ENCODE data around the gene NAGK.
"Not testable (repeated sequence)": the region's sequence is repeated elsewhere in the genome, so short reads cannot be mapped to it uniquely, and the experiment has no call there.

NAGK gene

DNA sequence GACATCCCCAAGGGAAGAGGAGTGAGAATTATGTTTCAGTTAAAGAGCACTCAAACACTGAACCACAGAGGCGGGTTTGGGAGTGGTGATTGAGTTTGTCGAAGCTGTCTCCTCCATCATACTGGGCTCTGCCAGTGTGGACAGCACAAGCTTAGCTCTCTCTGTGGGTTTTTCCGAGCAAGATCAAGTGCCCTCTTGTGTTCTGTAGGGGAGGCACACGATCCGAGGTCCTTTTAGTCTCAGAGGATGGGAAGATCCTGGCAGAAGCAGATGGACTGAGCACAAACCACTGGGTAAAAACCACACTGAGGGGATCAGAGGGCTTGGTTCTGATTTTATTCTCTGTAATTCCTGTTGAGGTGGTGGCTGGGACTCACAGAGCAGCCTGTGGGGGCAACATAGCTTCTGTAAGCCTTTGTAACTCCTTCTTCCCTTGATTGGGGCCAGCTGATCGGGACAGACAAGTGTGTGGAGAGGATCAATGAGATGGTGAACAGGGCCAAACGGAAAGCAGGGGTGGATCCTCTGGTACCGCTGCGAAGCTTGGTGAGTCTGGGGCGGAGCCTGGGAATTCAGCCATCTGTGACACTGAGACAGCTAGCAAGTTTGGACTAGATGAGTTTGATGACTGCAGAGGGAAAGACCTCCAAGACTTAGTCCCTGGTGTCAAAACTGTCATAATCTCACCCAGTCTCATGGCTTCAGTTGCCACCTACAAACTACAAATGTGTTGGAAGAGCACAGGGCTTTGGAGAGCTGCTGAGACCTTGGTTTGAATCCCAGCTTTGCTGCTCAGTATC lies 2.0 kb downstream of the NAGK start:
- DNase-seq: no peak

GRCh38 chr2:71071681-71072398 lies 3.4 kb downstream of the NAGK start:
- DNase-seq: peak; percentile 70 to 71

- no peak for DNase-seq
Measured at GRCh38 chr2:71072492-71072891, 4.0 kb downstream of the NAGK start.

DNA sequence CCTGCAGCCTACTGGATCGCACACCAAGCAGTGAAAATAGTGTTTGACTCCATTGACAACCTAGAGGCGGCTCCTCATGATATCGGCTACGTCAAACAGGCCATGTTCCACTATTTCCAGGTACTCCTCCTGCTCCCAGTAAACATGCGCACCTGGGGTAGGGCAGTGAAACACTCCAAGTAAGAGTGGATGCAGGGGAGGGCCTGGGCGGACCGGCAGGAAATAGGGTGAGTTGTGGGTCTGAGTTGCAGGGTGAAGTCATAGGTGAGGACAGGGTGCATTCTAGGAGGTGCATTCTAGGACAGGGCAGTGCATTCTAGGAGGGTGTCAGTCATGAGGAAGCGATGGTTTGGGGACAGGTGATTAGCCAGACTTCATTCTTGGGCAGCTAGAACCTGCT lies 5.0 kb downstream of the NAGK start:
- DNase-seq: no peak

DNA sequence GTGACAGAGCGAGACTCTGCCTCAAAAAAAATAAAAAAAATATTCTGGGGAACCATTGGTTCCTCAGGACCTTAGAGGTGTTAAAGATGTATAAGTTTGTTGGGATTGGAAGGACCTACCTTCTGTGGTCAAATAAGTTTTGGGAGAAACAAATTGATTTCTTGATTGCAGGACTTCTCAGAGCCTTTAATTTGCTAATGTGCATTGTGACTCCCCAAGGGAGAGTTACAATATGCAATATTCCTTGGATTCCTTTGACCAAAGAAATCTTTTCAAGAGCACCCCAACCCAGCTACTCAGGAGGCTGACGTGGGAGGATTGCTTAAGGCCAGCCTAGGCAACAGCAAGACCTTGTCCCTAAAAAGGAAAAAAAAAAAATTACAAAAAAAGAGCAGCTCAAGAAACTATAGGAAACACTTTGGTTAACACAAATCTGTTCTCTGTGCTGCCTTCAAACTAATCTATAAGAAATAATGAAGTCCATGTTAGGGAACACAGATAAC lies 6.5 kb downstream of the NAGK start:
- no peak for DNase-seq

- DNase-seq: no peak
Measured at GRCh38 chr2:71078624-71079023, 10.2 kb downstream of the NAGK start.

GRCh38 chr2:71082402-71083252 lies 14.2 kb downstream of the NAGK start:
- no peak for DNase-seq

DNA sequence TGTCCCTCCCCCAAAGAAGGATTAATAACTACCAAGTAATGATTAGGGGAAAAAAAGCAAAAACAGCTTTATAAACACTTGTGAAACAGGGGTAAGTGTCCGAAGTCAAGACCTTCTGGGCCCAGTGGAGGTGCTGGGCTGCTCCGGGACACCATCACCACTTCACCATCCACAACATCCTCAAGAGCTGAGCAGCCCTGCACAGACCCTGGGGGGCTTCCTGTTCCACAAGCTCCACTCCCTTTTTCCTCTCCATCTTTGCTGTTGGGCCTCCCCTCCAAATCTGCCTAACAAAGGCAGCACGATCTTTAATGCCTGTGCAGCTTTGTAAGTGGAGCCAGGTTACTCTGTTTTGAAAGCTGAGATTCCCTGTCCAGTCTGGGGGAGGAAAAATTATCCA lies 14.8 kb downstream of the NAGK start:
- DNase-seq: not testable (repeated sequence)

GRCh38 chr2:71083752-71084312 lies 15.4 kb downstream of the NAGK start:
- DNase-seq: not testable (repeated sequence)

- DNase-seq: not testable (repeated sequence)
Measured at GRCh38 chr2:71085325-71086003, 17.0 kb downstream of the NAGK start.

DNA sequence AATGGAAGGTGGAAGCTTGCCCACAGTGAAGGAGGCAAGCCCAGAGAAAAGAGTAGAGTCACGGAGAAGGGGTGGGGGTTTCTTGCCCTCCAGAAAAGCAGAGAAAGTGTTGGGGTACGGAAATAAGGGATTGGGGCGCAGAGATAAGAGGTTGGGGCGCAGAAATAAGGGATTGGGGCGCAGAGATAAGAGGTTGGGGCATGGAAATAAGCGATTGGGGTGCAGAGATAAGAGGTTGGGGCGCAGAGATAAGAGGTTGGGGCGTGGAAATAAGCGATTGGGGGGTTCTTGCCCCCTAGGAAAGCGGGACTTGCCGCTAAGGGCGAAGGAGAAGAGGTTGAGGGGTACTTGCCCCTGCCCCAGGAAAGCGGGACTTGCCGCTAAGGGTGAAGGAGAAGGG lies 21.0 kb downstream of the NAGK start:
- DNase-seq: not testable (repeated sequence)

DNA sequence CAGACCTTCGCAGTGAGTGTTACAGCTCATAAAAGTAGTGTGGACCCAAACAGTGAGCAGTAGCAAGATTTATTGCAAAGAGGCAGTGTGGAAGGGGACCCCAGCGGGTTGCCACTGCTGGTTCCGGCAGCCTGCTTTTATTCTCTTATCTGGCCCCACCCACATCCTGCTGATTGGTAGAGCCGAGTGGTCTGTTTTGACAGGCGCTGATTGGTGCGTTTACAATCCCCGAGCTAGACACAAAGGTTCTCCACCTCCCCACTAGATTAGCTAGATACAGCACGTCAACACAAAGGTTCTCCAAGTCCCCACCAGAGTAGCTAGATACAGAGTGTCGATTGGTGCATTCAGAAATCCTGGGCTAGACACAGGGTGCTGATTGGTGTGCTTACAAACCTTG lies 23.4 kb downstream of the NAGK start:
- DNase-seq: not testable (repeated sequence)

DNA sequence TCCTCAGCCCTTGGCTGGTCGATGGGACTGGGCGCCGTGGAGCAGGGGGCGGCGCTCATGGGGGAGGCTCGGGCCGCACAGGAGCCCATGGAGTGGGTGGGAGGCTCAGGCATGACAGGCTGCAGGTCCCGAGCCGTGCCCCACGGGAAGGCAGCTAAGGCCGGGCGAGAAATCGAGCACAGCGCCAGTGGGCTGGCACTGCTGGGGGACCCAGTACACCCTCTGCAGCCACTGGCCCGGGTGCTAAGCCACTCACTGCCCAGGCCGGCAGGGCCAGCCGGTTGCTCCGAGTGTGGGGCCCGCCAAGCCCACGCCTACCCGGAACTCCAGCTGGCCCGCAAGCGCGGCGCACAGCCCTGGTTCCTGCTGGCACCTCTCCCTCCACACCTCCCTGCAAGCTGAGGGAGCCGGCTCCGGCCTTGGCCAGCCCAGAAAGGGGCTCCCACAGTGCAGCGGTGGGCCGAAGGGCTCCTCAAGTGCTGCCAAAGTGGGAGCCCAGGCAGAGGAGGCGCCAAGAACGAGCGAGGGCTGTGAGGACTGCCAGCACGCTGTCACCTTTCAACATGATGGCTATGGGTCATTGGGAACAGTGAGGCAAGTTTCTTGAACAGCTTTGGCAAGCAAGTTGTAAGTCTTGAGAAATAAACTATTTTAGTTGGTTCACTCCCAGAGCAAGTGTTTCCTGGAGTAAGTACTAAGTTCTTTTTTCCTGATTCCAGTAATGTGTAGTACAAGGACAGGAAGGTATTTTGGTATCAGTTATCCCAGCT lies 24.2 kb downstream of the NAGK start:
- DNase-seq: not testable (repeated sequence)

GRCh38 chr2:71100195-71100964 lies 31.9 kb downstream of the NAGK start:
- DNase-seq: peak; percentile 37 to 52

DNA sequence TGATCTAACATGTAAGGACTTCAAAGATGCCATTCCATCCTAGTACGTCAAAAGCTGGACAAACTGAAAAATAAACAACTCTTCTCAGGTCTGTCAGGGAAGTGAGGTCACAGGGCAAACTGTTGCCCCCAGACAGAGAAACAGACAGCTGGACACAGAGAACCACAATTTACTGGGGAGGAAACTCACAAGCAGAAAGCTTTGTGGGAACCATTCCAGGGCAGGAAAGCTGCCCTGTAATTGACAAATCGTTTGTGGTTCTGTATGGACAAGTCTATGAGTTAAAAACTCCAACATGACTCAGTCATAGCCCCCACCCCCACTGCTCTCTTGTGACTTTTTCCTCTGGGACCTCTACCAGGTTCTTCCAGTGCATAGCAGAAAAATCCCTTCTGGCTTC lies 33.2 kb downstream of the NAGK start:
- DNase-seq: no peak

DNA sequence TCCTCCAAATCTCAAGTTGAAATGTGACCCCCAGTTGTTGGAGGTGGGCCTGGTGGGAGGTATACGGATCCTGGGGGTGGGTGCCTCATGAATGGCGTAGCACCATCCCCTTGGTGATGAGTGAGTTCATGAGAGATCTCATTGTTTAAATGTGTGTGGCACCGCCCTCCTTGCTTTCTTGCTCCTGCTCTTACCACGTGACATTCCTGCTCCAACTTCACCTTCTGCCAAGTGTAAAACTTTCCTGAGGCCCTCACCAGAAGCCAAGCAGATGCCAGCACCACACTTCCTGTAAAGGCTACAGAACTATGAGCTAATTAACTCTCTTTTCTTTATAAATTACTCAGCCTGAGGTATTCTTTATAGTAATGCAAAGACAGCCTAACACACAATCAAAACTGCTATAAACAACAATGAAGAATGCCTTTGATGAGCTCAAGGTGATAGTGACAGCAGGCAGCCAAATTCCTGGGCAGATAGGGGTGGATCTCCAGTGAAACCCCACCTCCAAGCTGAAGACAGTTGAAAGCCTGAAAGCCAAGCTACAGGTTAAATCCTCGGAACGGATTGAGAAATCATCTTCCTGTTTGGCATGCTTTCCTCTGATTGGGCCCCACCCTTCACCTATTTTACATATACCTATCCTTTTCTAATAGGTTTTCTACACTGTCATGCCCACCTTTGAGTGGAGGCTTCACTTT lies 34.7 kb downstream of the NAGK start:
- no peak for DNase-seq

DNA sequence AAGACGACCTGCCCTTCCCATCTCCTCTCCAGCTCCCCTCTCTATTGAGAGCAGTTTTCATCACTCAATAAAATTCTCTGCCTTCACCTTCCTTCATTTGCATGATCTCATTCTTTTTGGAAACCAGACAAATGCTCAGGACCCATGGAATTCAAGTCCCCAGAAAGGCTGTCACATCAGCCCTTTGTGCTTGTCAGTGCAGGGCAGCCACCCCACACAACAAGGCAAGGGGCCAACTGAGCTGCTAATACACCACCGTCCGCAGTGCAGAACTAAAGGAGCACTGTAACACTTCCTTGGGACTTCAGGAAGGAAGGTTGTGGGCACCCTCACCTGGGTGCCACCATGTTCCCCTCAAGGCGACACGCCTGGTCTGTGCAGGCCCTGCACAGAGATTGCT lies 35.4 kb downstream of the NAGK start:
- DNase-seq: no peak

GRCh38 chr2:71106463-71106862 lies 38.0 kb downstream of the NAGK start:
- not testable (repeated sequence) for DNase-seq

GRCh38 chr2:71108091-71108490 lies 39.6 kb downstream of the NAGK start:
- no peak for DNase-seq

DNA sequence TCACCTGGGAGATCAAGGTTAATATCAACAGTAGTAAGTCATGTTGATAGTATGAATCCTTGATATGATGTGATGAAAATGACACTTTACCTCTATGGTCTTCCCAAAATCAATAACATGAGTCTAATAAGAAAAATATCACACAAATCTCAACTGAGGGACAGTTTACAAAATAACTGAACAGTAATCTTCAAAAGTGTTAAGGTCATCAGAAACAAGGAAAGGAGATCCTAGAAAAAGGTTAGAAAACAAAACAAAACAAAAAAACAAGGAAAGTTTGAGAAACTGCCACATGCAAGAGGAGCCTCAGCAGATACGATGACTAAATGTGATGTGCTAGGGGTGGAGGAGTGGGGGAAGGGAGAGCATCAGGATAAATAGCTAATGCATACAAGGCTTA lies 45.4 kb downstream of the NAGK start:
- DNase-seq: no peak
